Liver (tissue), 3 donors: ENCODE data around the gene EP400.

Experiments used
- ATF3 ChIP-seq: IDR thresholded peaks from 2 replicates; pipeline ENCODE4 v1.6.1; 2016; ENCODE audit warnings: antibody characterized with exemption
- CTCF ChIP-seq: fragments of 150-350 bp; IDR thresholded peaks from 2 replicates; pipeline ENCODE4 v1.5.1; 2017; ENCODE audit warnings: improper control_type of control experiment, low read depth, low read length; ENCODE audit not compliant: missing input control
- MAX ChIP-seq: IDR thresholded peaks from 2 replicates; pipeline ENCODE4 v1.6.1; 2016; ENCODE audit warnings: antibody characterized with exemption
- TAF1 ChIP-seq: conservative IDR thresholded peaks from 2 replicates; pipeline ENCODE4 v1.6.1; 2016; ENCODE audit warnings: antibody characterized with exemption, mild to moderate bottlenecking
- donor health status: healthy.
- donor health status: healthy.

- TF ChIP-seq ATF3 (no peak), MAX (no peak), TAF1 (no peak), CTCF (no peak)
These were observed 155.7 kb downstream of the EP400 start for GRCh38 chr12:132105467-132105866.
